ENCODE data around the gene LEKR1. TPM values are rescaled to one million over a fixed set of nuclear protein-coding genes. Genes with fewer than 3 reads are reported as not detected.

LEKR1 gene
- total RNA-seq, 1 donor from 2014 or later = 0.27 TPM

DNA sequence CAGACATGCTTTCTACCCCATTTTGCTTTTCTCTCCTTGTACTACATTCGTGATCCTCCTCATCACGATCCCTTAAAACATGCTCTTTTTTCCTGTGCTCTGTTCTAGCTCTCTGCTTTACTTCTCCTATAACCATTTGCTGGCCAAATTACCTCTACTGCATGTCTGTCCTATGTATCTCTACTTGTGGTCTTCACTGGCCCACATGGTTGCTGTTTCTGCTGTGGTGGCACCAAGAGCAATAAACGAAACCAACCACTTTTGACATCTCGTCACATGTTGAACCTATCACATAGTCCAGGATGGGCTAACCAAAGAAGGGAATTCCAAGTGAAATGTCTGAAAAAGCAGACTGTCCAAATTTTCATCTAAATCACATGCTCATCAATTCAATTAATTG lies 115.2 kb downstream of the LEKR1 start:
- H3K27ac Mint-ChIP-seq (ENCODE audit: unreplicated experiment) = no peak overlapping the region
- no peak overlapping the region for H3K27ac ChIP-seq (ENCODE audit: low read depth, low read length)

DNA sequence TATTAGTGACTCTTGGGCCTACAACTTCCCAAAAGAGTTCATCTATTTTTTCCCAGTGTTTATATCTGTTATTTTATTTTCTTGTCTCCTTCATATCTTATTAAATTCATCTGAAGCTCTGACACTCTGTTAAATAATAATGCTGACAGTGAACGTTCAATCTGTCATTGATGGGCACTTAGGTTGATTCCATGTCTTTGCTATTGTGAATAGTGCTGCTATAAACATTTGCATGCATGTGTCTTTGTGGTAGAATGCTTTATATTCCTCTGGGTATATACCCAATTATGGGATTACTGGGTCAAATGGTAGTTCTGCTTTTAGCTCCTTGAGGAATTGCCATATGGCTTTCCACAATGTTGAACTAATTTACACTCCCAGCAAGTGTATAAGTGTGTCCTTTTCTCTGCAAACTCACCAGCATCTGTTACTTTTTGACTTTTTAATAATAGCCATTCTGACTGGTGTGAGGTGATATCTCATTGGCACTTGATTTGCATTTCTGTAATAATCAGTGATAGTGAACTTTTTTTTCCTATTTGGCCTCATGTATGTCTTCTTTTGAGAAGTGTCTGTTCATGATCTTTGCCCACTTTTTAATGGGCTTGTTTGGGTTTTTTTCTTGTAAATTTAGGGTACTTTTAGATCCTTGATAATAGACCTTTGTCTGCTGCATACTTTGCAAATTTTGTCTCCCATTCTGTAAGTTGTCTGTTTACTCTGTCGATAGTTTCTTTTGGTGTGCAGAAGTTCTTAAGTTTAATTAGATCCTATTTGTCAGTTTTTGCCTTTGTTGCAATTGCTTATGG lies 122.5 kb downstream of the LEKR1 start:
- Histone ChIP-seq H3K36me3 (ENCODE audit: insufficient read depth, low read length) (no peaks in the 10 kb centered on the region), H3K9ac (ENCODE audit: low read length) (no peak overlapping the region), H3K27me3 (ENCODE audit: insufficient read depth, low read length) (no peaks in the 10 kb centered on the region), H3K4me1 (ENCODE audit: insufficient read depth, low read length) (no peaks in the 10 kb centered on the region), H3K27ac (ENCODE audit: low read depth, low read length) (no peak overlapping the region), H4K20me1 (ENCODE audit: insufficient read depth, low read length) (no peaks in the 10 kb centered on the region), H3K79me2 (ENCODE audit: insufficient read depth, low read length) (no peaks in the 10 kb centered on the region), H3K9me3 (ENCODE audit: insufficient read depth, low read depth, low read length) (no peaks in the 10 kb centered on the region), H3K4me3 (ENCODE audit: insufficient read depth, low read depth, low read length) (no peak overlapping the region), H3K4me2 (ENCODE audit: low read length) (no peak overlapping the region), H2AFZ (ENCODE audit: low read depth, low read length) (no peak overlapping the region)
- FAIRE-seq (no peak), DNase-seq (ENCODE audit: low read depth) (no peak)
- Mint-ChIP-seq H3K4me1 (ENCODE audit: low read depth, unreplicated experiment) (no peaks in the 10 kb centered on the region), H3K9me3 (ENCODE audit: unreplicated experiment) (no peaks in the 10 kb centered on the region), H3K4me3 (ENCODE audit: unreplicated experiment) (no peak overlapping the region), H3K27ac (ENCODE audit: unreplicated experiment) (no peak overlapping the region), H3K36me3 (ENCODE audit: low read depth, unreplicated experiment) (no peaks in the 10 kb centered on the region), H3K27me3 (ENCODE audit: low read depth, unreplicated experiment) (no peaks in the 10 kb centered on the region)
- TF ChIP-seq, protein P1, sequence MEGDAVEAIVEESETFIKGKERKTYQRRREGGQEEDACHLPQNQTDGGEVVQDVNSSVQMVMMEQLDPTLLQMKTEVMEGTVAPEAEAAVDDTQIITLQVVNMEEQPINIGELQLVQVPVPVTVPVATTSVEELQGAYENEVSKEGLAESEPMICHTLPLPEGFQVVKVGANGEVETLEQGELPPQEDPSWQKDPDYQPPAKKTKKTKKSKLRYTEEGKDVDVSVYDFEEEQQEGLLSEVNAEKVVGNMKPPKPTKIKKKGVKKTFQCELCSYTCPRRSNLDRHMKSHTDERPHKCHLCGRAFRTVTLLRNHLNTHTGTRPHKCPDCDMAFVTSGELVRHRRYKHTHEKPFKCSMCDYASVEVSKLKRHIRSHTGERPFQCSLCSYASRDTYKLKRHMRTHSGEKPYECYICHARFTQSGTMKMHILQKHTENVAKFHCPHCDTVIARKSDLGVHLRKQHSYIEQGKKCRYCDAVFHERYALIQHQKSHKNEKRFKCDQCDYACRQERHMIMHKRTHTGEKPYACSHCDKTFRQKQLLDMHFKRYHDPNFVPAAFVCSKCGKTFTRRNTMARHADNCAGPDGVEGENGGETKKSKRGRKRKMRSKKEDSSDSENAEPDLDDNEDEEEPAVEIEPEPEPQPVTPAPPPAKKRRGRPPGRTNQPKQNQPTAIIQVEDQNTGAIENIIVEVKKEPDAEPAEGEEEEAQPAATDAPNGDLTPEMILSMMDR (IDR thresholded peaks at IDR 0.05; ENCODE audit: insufficient read depth, low read depth, low read length) = no peak
- no peak for TF ChIP-seq EZH2 (IDR thresholded peaks at IDR 0.05; ENCODE audit: insufficient read depth, low read length)

More for the DNA sequence above, 115.2 kb downstream of the LEKR1 start:
- Mint-ChIP-seq H3K4me1 (ENCODE audit: low read depth, unreplicated experiment) (no peaks in the 10 kb centered on the region), H3K36me3 (ENCODE audit: low read depth, unreplicated experiment) (no peaks in the 10 kb centered on the region), H3K4me3 (ENCODE audit: unreplicated experiment) (no peak overlapping the region), H3K9me3 (ENCODE audit: unreplicated experiment) (no peaks in the 10 kb centered on the region), H3K27me3 (ENCODE audit: low read depth, unreplicated experiment) (no peaks in the 10 kb centered on the region)
- H2AFZ ChIP-seq (ENCODE audit: low read depth, low read length) = no peak overlapping the region
- H3K27me3 ChIP-seq (ENCODE audit: insufficient read depth, low read length) = no peaks in the 10 kb centered on the region
- H3K79me2 ChIP-seq (ENCODE audit: insufficient read depth, low read length) = no peaks in the 10 kb centered on the region
- no peaks in the 10 kb centered on the region for H3K9me3 ChIP-seq (ENCODE audit: insufficient read depth, low read depth, low read length)
- H3K4me3 ChIP-seq (ENCODE audit: insufficient read depth, low read depth, low read length) = no peak overlapping the region
- no peaks in the 10 kb centered on the region for H4K20me1 ChIP-seq (ENCODE audit: insufficient read depth, low read length)
- FAIRE-seq = no peak
- TF ChIP-seq EZH2 (IDR thresholded peaks at IDR 0.05; ENCODE audit: insufficient read depth, low read length) = no peak
- TF ChIP-seq, protein P1 (IDR thresholded peaks at IDR 0.05; ENCODE audit: insufficient read depth, low read depth, low read length) = no peak
- no peak for DNase-seq (ENCODE audit: low read depth)
- H3K4me1 ChIP-seq (ENCODE audit: insufficient read depth, low read length) = no peaks in the 10 kb centered on the region
- H3K36me3 ChIP-seq (ENCODE audit: insufficient read depth, low read length) = no peaks in the 10 kb centered on the region
- no peak overlapping the region for H3K4me2 ChIP-seq (ENCODE audit: low read length)
- H3K9ac ChIP-seq (ENCODE audit: low read length) = no peak overlapping the region

DNA sequence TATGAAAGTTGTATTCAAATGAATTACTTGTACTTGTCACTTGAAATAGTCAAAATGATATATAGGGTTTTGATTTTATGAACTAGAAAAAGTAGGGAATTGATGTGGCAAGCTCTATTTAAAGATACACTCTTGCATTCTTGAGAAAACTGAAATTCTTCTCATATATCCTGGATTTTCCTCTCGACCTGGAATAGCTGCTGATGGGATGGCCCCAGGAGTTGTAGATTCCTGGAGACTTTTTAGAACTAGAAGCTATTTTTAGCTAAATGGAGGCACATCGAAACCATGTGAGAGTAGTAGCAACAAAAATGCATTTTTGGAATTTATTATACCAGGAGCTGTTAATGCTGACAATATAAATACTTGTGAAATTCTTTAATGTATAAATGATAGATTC lies 125.9 kb downstream of the LEKR1 start:
- H3K9me3 ChIP-seq (ENCODE audit: insufficient read depth, low read depth, low read length) = no peaks in the 10 kb centered on the region
- no peak overlapping the region for H3K4me2 ChIP-seq (ENCODE audit: low read length)
- H3K4me3 ChIP-seq (ENCODE audit: insufficient read depth, low read depth, low read length) = no peak overlapping the region
- TF ChIP-seq, protein P1 (IDR thresholded peaks at IDR 0.05; ENCODE audit: insufficient read depth, low read depth, low read length) = no peak
- TF ChIP-seq EZH2 (IDR thresholded peaks at IDR 0.05; ENCODE audit: insufficient read depth, low read length) = no peak
- no peaks in the 10 kb centered on the region for H3K79me2 ChIP-seq (ENCODE audit: insufficient read depth, low read length)
- no peak for FAIRE-seq
- no peak overlapping the region for H3K27ac ChIP-seq (ENCODE audit: low read depth, low read length)
- Mint-ChIP-seq H3K4me3 (ENCODE audit: unreplicated experiment) (no peak overlapping the region), H3K27ac (ENCODE audit: unreplicated experiment) (no peak overlapping the region), H3K4me1 (ENCODE audit: low read depth, unreplicated experiment) (no peaks in the 10 kb centered on the region), H3K9me3 (ENCODE audit: unreplicated experiment) (no peaks in the 10 kb centered on the region), H3K27me3 (ENCODE audit: low read depth, unreplicated experiment) (no peaks in the 10 kb centered on the region), H3K36me3 (ENCODE audit: low read depth, unreplicated experiment) (no peaks in the 10 kb centered on the region)
- no peaks in the 10 kb centered on the region for H3K27me3 ChIP-seq (ENCODE audit: insufficient read depth, low read length)
- H3K4me1 ChIP-seq (ENCODE audit: insufficient read depth, low read length) = no peaks in the 10 kb centered on the region
- H2AFZ ChIP-seq (ENCODE audit: low read depth, low read length) = no peak overlapping the region
- H3K9ac ChIP-seq (ENCODE audit: low read length) = no peak overlapping the region
- H3K36me3 ChIP-seq (ENCODE audit: insufficient read depth, low read length) = no peaks in the 10 kb centered on the region
- H4K20me1 ChIP-seq (ENCODE audit: insufficient read depth, low read length) = no peaks in the 10 kb centered on the region
- DNase-seq (ENCODE audit: low read depth) = no peak
